RWPE2 (cell line): ENCODE results near the gene GAB2.

Source experiments
- ATAC-seq: fragments of 200-7000 bp; cut with Tn5 transposase; 3 replicates; pipeline ENCODE4 v1.9.1; 2021; ENCODE audit warnings: low read depth
- DNase-seq: peaks from one replicate; pipeline ENCODE4 v3.0.0-alpha.2; 2020; ENCODE audit warnings: low spot score
- H3K27ac ChIP-seq: fragments of 450-650 bp; 2 replicates; pipeline ENCODE4 v1.5.1; 2017; ENCODE audit warnings: mild to moderate bottlenecking; ENCODE audit not compliant: poor library complexity, severe bottlenecking
- H3K27me3 ChIP-seq: fragments of 250-450 bp; sonication (Bioruptor Pico); 2 replicates; pipeline ENCODE4 v1.5.1; 2021; ENCODE audit warnings: mild to moderate bottlenecking, moderate library complexity; ENCODE audit not compliant: insufficient read depth, poor library complexity, severe bottlenecking
- H3K36me3 ChIP-seq: fragments of 250-450 bp; sonication (Bioruptor Pico); 2 replicates; pipeline ENCODE4 v1.5.1; 2020; ENCODE audit warnings: low read depth, mild to moderate bottlenecking, moderate library complexity
- H3K4me1 ChIP-seq: fragments of 250-450 bp; sonication (Bioruptor Pico); 2 replicates; pipeline ENCODE4 v1.5.1; 2021; ENCODE audit warnings: mild to moderate bottlenecking, moderate library complexity; ENCODE audit not compliant: insufficient read depth, poor library complexity, severe bottlenecking
- H3K4me3 ChIP-seq: fragments of 250-450 bp; sonication (Bioruptor Pico); 2 replicates; pipeline ENCODE4 v1.5.1; 2021; ENCODE audit warnings: mild to moderate bottlenecking, moderate library complexity; ENCODE audit not compliant: severe bottlenecking
- H3K9me3 ChIP-seq: fragments of 250-450 bp; sonication (Bioruptor Pico); 2 replicates; pipeline ENCODE4 v1.5.1; 2021; ENCODE audit warnings: mild to moderate bottlenecking, moderate library complexity; ENCODE audit not compliant: severe bottlenecking
- TF ChIP-seq, protein P1 (sequence below): fragments of 450-650 bp; IDR thresholded peaks from one replicate; pipeline ENCODE4 v1.5.1; 2017; ENCODE audit warnings: mild to moderate bottlenecking, moderate library complexity; ENCODE audit not compliant: poor library complexity, severe bottlenecking

Gene GAB2

DNA sequence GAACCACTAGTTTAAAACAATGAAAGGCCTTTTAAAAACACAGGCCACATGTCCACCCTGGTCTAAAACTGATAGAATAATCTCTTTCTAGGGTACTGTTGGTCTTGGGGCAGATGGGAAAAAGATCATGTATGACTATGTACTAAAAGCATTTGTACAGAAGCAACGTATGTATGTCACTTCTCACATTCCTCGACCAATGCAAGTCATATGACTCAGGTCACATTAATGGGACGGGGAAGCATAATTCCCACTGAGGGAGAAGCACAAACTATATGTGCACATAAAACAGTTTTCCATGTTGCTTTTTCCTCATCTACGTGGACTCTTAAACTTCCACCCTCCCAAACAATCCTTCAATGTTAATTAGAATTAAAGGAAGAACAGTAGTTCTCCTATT lies 32.2 kb upstream of the GAB2 start:
- TF ChIP-seq, protein P1, sequence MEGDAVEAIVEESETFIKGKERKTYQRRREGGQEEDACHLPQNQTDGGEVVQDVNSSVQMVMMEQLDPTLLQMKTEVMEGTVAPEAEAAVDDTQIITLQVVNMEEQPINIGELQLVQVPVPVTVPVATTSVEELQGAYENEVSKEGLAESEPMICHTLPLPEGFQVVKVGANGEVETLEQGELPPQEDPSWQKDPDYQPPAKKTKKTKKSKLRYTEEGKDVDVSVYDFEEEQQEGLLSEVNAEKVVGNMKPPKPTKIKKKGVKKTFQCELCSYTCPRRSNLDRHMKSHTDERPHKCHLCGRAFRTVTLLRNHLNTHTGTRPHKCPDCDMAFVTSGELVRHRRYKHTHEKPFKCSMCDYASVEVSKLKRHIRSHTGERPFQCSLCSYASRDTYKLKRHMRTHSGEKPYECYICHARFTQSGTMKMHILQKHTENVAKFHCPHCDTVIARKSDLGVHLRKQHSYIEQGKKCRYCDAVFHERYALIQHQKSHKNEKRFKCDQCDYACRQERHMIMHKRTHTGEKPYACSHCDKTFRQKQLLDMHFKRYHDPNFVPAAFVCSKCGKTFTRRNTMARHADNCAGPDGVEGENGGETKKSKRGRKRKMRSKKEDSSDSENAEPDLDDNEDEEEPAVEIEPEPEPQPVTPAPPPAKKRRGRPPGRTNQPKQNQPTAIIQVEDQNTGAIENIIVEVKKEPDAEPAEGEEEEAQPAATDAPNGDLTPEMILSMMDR, result no peak
- Histone ChIP-seq H3K4me3 (no peak overlapping the region), H3K9me3 (no peaks in the 10 kb centered on the region), H3K27ac (no peak overlapping the region), H3K4me1 (no peaks in the 10 kb centered on the region), H3K36me3 (peaks cover 2% of the 10 kb centered on the region; the same call in 1 of the 2 replicates), H3K27me3 (no peaks in the 10 kb centered on the region)
- DNase-seq, result no peak
- ATAC-seq, result no peak

DNA sequence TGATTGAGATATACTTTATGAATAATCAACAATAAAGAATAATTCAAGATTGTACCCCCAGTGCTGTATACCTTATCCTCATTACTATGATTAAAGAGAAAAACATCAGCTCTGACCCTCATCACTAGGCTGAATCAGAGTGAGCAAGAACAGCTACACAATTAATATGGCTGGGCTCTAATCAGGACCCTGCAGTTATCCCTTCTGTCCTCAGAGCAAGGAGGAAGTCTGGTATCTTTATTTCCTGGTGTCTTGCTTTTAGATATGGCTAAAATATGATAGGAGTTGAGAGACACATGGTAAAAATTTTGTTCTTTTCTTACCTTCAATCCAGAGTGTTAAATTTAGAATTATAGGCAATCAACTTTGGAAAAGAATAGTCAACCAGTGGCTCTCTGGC lies 28.6 kb upstream of the GAB2 start:
- TF ChIP-seq, protein P1, result no peak
- H3K4me3 ChIP-seq, result no peak overlapping the region
- H3K36me3 ChIP-seq, result peaks cover 15% of the 10 kb centered on the region
- DNase-seq (no peak), ATAC-seq (no peak)
- H3K4me1 ChIP-seq, result no peaks in the 10 kb centered on the region
- no peaks in the 10 kb centered on the region for H3K27me3 ChIP-seq
- no peak overlapping the region for H3K27ac ChIP-seq
- no peaks in the 10 kb centered on the region for H3K9me3 ChIP-seq

DNA sequence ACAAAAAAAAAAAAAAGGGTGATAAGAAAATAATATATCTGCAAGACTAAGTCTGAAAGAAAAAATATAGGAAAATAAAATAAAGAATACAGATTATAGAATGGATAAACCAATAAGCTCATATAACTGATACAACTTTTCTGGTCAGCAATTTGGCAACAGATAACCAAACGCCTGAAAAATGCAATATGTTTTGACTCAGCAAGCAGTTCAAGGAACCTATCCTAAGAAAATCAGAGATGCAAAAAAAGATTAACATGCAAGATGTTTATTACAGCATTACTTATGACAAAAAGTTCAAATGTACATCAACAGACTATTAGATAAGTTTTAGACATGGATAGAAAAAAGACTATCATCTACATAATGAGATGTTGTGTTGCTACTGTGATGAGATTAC lies 27.1 kb upstream of the GAB2 start:
- H3K27me3 ChIP-seq, result no peaks in the 10 kb centered on the region
- H3K4me3 ChIP-seq, result no peak overlapping the region
- H3K9me3 ChIP-seq, result no peaks in the 10 kb centered on the region
- no peaks in the 10 kb centered on the region for H3K4me1 ChIP-seq
- TF ChIP-seq, protein P1, result no peak
- DNase-seq (no peak), ATAC-seq (no peak)
- H3K27ac ChIP-seq, result no peak overlapping the region
- H3K36me3 ChIP-seq, result peaks cover 15% of the 10 kb centered on the region

DNA sequence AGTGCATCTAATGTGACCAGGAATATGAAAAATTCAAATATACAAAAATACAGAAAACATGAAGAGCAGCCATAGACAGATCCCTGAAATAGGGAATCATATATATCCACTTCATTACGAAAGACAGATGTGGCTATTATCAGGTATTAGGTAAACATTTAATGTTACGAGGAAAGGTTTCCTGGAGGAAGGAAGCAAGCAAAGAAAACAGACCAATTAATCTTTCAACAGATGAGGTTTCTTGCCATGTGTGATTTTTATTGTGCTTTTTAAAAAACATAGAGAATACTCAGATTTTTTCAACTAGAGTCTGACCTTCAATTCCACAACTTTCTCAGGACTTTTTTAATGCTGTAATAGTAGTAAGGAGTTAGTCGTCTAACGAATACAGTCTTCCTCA lies 24.3 kb upstream of the GAB2 start:
- DNase-seq, result no peak
- H3K9me3 ChIP-seq, result no peaks in the 10 kb centered on the region
- ATAC-seq, result no peak
- TF ChIP-seq, protein P1, result no peak
- H3K36me3 ChIP-seq, result peaks cover 17% of the 10 kb centered on the region
- no peak overlapping the region for H3K27ac ChIP-seq
- H3K4me3 ChIP-seq, result no peak overlapping the region
- H3K4me1 ChIP-seq, result no peaks in the 10 kb centered on the region
- H3K27me3 ChIP-seq, result no peaks in the 10 kb centered on the region

DNA sequence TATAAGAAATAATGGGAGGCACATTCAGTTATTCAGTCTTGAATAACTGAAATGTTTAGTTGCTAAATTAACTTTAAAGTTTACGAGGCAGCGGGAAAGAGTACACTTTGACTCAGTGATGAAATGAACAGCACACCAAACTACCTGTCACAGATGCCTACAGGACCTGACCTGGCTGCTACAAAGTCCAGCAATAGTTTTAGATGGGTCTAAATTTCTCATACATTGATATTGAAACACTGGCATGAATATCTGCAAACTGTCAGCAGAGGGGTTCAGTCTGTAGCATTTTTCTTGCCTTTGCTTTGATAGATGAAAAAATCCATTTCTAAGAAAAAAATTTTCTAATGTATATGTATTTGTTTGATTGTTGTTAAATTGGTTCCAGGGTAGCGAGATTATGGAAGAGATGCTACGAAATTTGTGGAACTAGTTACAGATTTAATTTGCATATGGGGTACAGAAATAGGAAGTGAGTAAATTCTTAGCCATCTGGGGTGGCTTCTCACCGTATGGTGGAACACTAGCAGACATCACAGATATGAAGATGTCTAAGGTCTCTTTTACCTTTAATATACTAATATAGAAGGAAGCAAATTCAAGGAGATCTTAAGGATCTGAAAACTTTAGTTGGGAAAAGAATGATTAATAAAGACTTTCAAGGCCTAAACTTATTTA lies 20.8 kb upstream of the GAB2 start:
- DNase-seq, result no peak
- TF ChIP-seq, protein P1, result no peak
- Histone ChIP-seq H3K4me3 (no peak overlapping the region), H3K27ac (no peak overlapping the region), H3K4me1 (no peaks in the 10 kb centered on the region), H3K27me3 (no peaks in the 10 kb centered on the region), H3K36me3 (peaks cover 21% of the 10 kb centered on the region), H3K9me3 (no peaks in the 10 kb centered on the region)
- no peak for ATAC-seq
